Measurements from ENCODE around the gene ENO1.
"Not testable (repeated sequence)": the region's sequence is repeated elsewhere in the genome, so short reads cannot be mapped to it uniquely, and the experiment has no call there.

ENO1 gene

DNA sequence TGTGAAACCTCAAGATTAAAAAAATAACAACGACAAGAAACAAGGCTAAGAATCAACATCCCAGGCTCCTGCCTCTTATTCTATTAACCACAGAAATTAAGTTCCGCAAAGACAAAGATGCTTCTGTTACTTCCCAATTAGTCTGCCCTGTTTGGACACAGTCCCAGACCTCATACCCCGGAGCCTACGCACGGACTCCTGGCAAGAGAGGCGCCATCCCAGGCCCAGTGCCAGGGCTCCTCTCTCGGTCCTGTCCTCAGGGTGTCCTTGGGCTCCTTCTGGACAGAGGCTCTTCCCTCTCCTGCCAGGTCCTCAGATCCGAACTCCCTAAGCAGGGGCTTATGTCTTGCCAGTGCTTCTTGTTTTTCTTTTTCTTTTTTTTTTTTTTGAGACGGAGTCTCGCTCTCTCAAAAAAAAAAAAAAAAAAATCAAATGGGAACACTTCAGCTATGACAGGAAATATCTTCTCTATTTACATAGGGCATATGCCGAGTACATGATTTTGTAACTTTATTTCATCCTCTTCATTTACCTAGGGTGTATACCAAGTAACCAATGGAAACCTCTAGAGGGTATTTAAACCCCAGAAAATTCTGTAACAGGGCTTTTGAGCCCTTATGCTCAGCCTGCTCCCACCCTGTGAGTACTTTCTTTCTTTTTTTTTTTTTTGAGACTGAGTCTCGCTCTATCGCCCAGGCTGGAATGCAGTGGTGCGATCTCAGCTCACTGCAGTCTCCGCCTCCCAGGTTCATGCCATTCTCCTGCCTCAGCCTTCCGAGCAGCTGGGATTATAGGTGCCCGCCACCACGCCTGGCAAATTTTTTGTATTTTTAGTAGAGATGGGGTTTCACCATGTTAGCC is 11.7 kb upstream of the ENO1 start:
- Histone ChIP-seq H3K27ac (ENCODE audit: low read depth, low read length) (peak overlapping the region; percentile 74), H3K4me1 (ENCODE audit: control insufficient read depth, insufficient read depth, low read length) (peaks cover 7% of the 10 kb centered on the region), H3K4me3 (ENCODE audit: low read length) (no peak overlapping the region), H3K27me3 (ENCODE audit: control insufficient read depth, insufficient read depth, low read length) (no peaks in the 10 kb centered on the region), H3K9ac (ENCODE audit: low read length) (no peak overlapping the region), H3K36me3 (ENCODE audit: control insufficient read depth, insufficient read depth, low read length) (no peaks in the 10 kb centered on the region)

DNA sequence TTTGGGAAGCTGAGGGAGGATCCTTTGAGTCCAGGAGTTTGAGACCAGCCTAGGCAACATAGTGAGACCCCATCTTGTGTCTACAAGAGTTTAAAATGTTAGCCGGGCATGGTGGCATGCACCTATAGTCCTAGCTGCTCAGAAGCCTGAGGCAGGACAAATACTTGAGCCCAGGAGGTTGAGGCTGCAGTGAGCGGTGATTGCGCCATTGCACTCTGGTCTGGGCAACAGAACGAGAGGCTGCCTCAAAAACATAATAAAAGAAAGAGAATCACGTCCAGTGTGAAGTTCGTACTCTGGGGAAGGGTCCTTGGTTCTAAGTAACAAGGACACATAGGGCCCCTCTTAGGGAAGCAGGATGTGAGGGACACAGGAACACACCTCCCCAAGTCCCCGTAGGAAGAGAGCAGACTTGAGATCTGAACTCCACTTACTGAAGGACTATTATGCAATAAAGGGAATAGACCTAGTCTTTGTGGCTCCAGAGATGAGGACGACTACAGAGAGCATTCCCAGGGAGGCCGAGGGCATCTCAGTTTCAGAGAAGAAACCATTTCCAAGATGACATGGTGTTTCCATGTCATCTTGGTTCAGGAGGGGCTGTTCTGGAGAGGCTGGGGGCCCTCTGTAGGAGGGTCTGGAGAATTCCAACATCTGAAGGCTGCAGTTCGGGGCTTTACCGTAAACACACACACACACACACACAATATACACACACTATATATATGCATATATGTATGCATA is 10.8 kb upstream of the ENO1 start:
- H3K4me3 ChIP-seq (ENCODE audit: low read length), result no peak overlapping the region
- no peak overlapping the region for H3K9ac ChIP-seq (ENCODE audit: low read length)
- H3K36me3 ChIP-seq (ENCODE audit: control insufficient read depth, insufficient read depth, low read length), result no peaks in the 10 kb centered on the region
- no peaks in the 10 kb centered on the region for H3K27me3 ChIP-seq (ENCODE audit: control insufficient read depth, insufficient read depth, low read length)
- peaks cover 7% of the 10 kb centered on the region for H3K4me1 ChIP-seq (ENCODE audit: control insufficient read depth, insufficient read depth, low read length)
- H3K27ac ChIP-seq (ENCODE audit: low read depth, low read length), result peak overlapping the region; percentile 74

DNA sequence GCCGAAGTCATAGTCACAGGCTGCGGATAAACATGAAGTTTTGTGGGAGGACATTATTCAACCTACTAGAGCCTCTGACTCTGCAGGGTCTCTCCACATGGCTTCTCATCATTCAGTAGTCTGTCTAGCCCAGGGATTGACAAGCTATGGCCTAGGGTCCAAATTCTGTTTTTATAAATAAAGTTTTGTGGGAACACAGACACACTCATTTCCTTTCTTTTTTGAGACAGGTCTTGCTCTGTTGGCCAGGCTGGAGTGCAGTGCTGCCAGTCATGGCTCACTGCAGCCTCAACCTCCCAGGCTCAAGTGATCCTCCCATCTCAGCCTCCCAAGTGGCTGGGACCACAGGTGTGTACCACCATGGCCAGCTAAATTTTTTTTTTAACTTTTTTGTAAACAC is 8.1 kb upstream of the ENO1 start:
- no peaks in the 10 kb centered on the region for H3K27me3 ChIP-seq (ENCODE audit: control insufficient read depth, insufficient read depth, low read length)
- no peak overlapping the region for H3K4me3 ChIP-seq (ENCODE audit: low read length)
- H3K36me3 ChIP-seq (ENCODE audit: control insufficient read depth, insufficient read depth, low read length), result no peaks in the 10 kb centered on the region
- peaks cover 7% of the 10 kb centered on the region for H3K4me1 ChIP-seq (ENCODE audit: control insufficient read depth, insufficient read depth, low read length)
- no peak overlapping the region for H3K9ac ChIP-seq (ENCODE audit: low read length)
- H3K27ac ChIP-seq (ENCODE audit: low read depth, low read length), result no peak overlapping the region

- H3K36me3 ChIP-seq (ENCODE audit: control insufficient read depth, insufficient read depth, low read length); H3K4me3 ChIP-seq (ENCODE audit: low read length); H3K27ac ChIP-seq (ENCODE audit: low read depth, low read length); H3K9ac ChIP-seq (ENCODE audit: low read length); H3K4me1 ChIP-seq (ENCODE audit: control insufficient read depth, insufficient read depth, low read length); H3K27me3 ChIP-seq (ENCODE audit: control insufficient read depth, insufficient read depth, low read length): not testable (repeated sequence)
Measured at GRCh38 chr1:8886031-8886524, 7.6 kb upstream of the ENO1 start.

DNA sequence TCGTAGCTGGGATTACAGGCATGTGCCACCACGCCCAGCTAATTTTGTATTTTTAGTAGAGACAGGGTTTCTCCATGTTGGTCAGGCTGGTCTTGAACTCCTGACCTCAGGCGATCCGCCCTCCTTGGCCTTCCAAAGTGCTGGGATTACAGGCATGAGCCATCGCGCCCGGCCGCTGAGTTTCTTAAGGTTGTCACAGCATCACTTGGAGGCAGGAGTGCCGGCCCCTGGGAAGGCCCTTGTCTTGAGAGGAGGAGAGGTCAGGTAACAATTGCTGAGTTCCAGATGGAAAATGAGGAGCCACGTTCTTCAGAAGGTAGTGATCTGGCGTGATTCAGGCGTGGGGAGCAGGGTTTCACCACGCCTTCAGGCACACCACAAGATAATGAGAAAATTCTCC is 5.6 kb upstream of the ENO1 start:
- not testable (repeated sequence) for H3K27me3 ChIP-seq (ENCODE audit: control insufficient read depth, insufficient read depth, low read length); H3K27ac ChIP-seq (ENCODE audit: low read depth, low read length); H3K36me3 ChIP-seq (ENCODE audit: control insufficient read depth, insufficient read depth, low read length); H3K4me1 ChIP-seq (ENCODE audit: control insufficient read depth, insufficient read depth, low read length); H3K9ac ChIP-seq (ENCODE audit: low read length); H3K4me3 ChIP-seq (ENCODE audit: low read length)

- H3K36me3 ChIP-seq (ENCODE audit: control insufficient read depth, insufficient read depth, low read length), result no peaks in the 10 kb centered on the region
- H3K9ac ChIP-seq (ENCODE audit: low read length), result no peak overlapping the region
- H3K4me3 ChIP-seq (ENCODE audit: low read length), result no peak overlapping the region
- H3K27ac ChIP-seq (ENCODE audit: low read depth, low read length), result no peak overlapping the region
- no peaks in the 10 kb centered on the region for H3K27me3 ChIP-seq (ENCODE audit: control insufficient read depth, insufficient read depth, low read length)
- H3K4me1 ChIP-seq (ENCODE audit: control insufficient read depth, insufficient read depth, low read length), result peaks cover 6% of the 10 kb centered on the region
Measured at GRCh38 chr1:8883491-8883890, 5.0 kb upstream of the ENO1 start.

DNA sequence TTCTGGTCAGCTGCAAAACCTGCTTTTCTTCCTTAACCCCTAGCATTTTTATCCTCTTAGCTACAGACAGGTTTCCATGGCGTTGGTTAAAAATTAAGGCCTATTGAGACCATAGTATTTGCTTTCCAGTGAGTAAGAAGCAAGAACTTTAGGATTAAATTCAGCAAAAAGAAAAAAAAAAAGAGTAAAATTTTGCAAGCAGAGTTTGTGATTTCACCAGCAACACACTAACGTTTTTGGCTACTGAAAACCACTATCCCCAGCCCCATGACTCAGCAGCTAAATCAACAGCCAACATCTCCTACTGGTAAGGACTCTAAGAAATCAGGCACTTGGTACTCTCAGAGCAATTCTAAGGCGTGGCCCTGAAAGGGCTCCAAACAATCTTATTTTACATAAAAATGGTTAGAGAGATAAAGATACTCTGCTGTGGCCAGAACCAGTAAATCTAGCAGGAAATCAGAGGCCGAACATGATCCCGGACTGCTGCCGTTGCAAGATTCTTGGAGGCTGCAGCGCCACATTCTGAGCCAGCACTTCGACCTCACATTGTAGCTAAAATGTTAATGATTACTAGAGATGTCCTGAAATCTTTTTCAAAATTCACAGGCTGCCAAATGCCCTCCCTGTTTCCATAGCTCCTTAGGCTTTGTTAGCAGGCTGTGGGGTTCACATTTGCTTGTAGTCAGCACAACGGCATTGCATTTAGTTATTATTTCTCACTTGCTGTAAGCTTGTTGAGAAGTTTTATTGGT is 1.6 kb upstream of the ENO1 start:
- no peaks in the 10 kb centered on the region for H3K27me3 ChIP-seq (ENCODE audit: control insufficient read depth, insufficient read depth, low read length)
- H3K4me1 ChIP-seq (ENCODE audit: control insufficient read depth, insufficient read depth, low read length), result peaks cover 6% of the 10 kb centered on the region
- H3K4me3 ChIP-seq (ENCODE audit: low read length), result peak overlapping the region; percentile 80
- no peak overlapping the region for H3K9ac ChIP-seq (ENCODE audit: low read length)
- H3K27ac ChIP-seq (ENCODE audit: low read depth, low read length), result peak overlapping the region; percentile 98
- H3K36me3 ChIP-seq (ENCODE audit: control insufficient read depth, insufficient read depth, low read length), result peaks cover 2% of the 10 kb centered on the region

- H3K9ac ChIP-seq (ENCODE audit: low read length), result no peak overlapping the region
- no peaks in the 10 kb centered on the region for H3K27me3 ChIP-seq (ENCODE audit: control insufficient read depth, insufficient read depth, low read length)
- H3K4me1 ChIP-seq (ENCODE audit: control insufficient read depth, insufficient read depth, low read length), result peaks cover 6% of the 10 kb centered on the region
- peak overlapping the region; percentile 98 for H3K27ac ChIP-seq (ENCODE audit: low read depth, low read length)
- H3K4me3 ChIP-seq (ENCODE audit: low read length), result peak overlapping the region; percentile 80
- H3K36me3 ChIP-seq (ENCODE audit: control insufficient read depth, insufficient read depth, low read length), result peaks cover 2% of the 10 kb centered on the region
Measured at GRCh38 chr1:8879464-8879921, 1.0 kb upstream of the ENO1 start.

- H3K4me3 ChIP-seq (ENCODE audit: low read length), result peak overlapping the region; percentile 80
- H3K27ac ChIP-seq (ENCODE audit: low read depth, low read length), result peak overlapping the region; percentile 98
- H3K4me1 ChIP-seq (ENCODE audit: control insufficient read depth, insufficient read depth, low read length), result peaks cover 8% of the 10 kb centered on the region
- H3K36me3 ChIP-seq (ENCODE audit: control insufficient read depth, insufficient read depth, low read length), result peaks cover 5% of the 10 kb centered on the region
- peak overlapping the region; percentile 62 for H3K9ac ChIP-seq (ENCODE audit: low read length)
- no peaks in the 10 kb centered on the region for H3K27me3 ChIP-seq (ENCODE audit: control insufficient read depth, insufficient read depth, low read length)
Measured at GRCh38 chr1:8878698-8879463, 395 bp upstream of the ENO1 start.

DNA sequence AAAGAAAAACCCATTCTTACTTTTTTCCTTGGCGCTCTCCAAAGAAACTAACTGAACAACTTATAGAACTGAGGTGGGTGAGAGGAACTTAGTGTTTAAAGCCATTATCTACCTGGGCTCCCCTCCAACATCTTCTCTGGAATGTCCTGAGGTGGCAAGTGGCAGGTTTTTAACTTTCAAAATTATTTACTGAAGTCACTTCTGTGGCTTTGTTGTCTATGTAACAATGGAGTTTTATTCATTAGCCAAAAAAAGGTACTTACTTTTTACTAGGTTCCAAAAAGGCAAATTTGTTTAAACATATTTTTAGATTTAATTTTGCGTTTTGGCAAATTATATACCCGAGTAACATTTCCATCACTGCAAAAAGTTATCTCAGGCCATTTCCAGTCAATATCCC is 2.4 kb downstream of the ENO1 start:
- Histone ChIP-seq H3K4me1 (ENCODE audit: control insufficient read depth, insufficient read depth, low read length) (peaks cover 16% of the 10 kb centered on the region), H3K9ac (ENCODE audit: low read length) (no peak overlapping the region), H3K27ac (ENCODE audit: low read depth, low read length) (no peak overlapping the region), H3K27me3 (ENCODE audit: control insufficient read depth, insufficient read depth, low read length) (no peaks in the 10 kb centered on the region), H3K4me3 (ENCODE audit: low read length) (no peak overlapping the region), H3K36me3 (ENCODE audit: control insufficient read depth, insufficient read depth, low read length) (peaks cover 24% of the 10 kb centered on the region)

GRCh38 chr1:8875216-8875861 is 3.1 kb downstream of the ENO1 start:
- Histone ChIP-seq H3K36me3 (ENCODE audit: control insufficient read depth, insufficient read depth, low read length) (peaks cover 31% of the 10 kb centered on the region), H3K4me3 (ENCODE audit: low read length) (no peak overlapping the region), H3K9ac (ENCODE audit: low read length) (no peak overlapping the region), H3K27me3 (ENCODE audit: control insufficient read depth, insufficient read depth, low read length) (no peaks in the 10 kb centered on the region), H3K27ac (ENCODE audit: low read depth, low read length) (no peak overlapping the region), H3K4me1 (ENCODE audit: control insufficient read depth, insufficient read depth, low read length) (peaks cover 16% of the 10 kb centered on the region)

Measured in rectal smooth muscle tissue (tissue), 1 donor.